NCI-H1092 treated with DMSO at 0.1 percent for 48 hours (cell line): ENCODE data around the gene MLH3.
A peak's percentile ranks its signal among the peaks of the same experiment; 100 is the strongest.
"Not testable (repeated sequence)": the region's sequence is repeated elsewhere in the genome, so short reads cannot be mapped to it uniquely, and the experiment has no call there.

ENCODE experiments used
- DNase-seq: peaks from one replicate; lab custom pipeline; 2025; lab: John Stamatoyannopoulos, UW

MLH3 gene

DNA sequence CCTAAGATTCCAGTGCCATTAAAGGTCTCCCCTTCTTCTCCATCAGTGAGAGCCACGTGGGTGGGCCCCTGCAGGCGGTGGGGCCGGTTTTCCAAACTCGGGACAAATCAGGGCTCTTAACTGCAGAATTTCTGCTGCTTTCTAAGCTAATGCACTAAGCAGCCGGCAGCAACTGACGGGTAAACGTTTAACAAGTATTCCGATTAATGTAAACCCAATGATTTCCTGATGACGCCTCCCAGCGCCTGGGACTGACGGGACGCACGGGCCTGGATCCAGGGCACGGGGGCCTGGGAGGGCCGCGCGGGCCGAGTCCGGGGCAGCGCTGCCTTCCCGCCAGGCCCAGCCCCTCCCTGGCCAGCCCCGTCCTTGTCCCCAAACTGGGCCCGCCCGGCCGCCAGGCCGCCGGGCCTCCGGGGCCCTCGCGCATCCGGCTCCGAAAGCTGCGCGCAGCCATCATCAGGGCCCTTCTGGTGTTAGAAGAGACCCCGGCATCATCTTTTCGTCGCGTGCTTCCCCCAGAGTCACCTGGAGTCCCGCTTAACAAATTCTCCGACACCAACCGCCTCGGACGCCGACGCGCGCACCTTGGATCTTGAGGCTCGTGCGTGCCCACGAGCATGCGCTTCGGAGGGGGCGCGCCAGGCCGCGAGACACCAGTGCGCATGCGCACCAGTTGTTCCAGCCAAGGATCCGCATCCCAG is at the start of gene MLH3:
Gene MLH3 (minus strand): TSS at position 616 of the 704 bp plus-strand sequence. CDS start 1,812 bp downstream, outside the sequence.
- peak; percentile 88 for DNase-seq

DNA sequence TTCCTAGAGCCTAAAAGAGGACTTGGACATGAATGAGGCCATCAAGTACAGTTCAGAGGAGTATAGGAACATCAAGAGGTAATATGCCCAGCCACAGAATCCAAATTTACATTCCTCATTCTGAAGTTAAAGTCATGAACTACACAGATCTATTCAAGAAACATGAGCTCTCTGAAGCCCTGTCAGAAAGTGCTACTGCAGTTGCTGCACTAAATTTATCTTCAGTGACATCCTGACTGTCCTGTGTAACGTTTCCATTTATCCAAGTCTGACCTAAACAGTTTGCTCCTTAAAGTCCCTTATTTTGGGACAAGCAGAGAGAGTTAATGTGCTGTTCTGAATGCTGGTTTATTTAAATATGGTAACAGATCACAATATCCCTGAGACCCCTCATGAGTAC is 47.4 kb upstream of the MLH3 start:
- no peak for DNase-seq

DNA sequence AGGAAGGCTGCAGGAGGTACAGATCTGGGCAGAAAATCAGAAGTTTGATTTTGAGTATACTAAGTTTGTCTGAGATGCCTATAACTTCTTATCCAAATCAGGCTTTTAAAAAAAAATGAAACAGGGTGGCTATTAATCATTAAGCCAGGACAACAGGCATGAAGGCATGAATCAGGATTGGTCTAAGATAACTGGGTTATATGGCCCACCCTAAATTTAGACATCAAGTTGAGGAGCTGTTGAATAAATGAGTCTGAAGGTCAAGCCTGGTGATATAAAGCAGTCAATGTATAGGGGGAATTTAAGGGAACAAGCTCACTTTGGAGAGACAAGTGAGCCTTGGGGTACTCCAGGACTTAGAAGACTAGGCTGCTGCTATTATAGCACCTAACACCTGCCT is 46.9 kb upstream of the MLH3 start:
- no peak for DNase-seq

DNA sequence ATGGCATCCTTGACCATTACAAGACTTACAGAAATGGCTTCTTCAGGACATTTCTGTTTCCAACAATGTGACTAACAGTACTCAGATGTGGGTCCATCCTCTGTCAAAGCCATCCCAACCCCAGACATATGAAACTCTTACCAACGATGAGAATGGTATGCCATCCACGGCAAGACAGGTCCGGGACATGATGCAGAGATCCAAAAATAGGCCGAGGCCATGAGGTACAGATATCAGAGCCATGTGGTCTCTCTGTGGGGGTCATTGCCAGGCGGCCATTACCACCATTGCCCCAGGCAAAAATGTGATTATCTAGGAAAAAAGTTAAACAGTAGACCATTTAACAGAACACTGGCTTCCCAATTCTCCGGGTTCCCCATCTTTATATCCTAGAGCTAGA is 45.7 kb upstream of the MLH3 start:
- no peak for DNase-seq

- no peak for DNase-seq
Measured at GRCh38 chr14:75095690-75096089, 44.4 kb upstream of the MLH3 start.

DNA sequence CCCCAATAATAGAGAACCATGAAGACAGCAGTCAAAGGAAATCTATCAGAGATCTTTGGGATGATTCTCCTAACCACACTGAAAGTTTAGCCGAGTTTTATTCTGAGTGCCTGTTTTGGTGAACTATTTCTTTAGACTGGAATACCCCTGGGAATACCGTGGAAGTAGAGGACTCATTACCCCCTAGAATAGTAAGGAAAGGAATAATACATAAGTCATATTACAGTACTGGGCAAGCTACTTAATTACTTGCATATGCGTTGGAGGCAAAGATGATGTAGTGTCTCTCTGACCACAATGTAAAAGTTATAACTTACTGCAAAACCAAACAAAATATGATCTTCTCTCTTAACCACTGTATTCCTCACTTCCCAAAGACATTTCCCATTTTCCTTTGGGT is 43.6 kb upstream of the MLH3 start:
- DNase-seq, result no peak

GRCh38 chr14:75092698-75093097 is 41.4 kb upstream of the MLH3 start:
- no peak for DNase-seq

GRCh38 chr14:75091251-75091650 is 40.0 kb upstream of the MLH3 start:
- DNase-seq, result no peak

- no peak for DNase-seq
Measured at GRCh38 chr14:75090353-75090752, 39.1 kb upstream of the MLH3 start.

DNA sequence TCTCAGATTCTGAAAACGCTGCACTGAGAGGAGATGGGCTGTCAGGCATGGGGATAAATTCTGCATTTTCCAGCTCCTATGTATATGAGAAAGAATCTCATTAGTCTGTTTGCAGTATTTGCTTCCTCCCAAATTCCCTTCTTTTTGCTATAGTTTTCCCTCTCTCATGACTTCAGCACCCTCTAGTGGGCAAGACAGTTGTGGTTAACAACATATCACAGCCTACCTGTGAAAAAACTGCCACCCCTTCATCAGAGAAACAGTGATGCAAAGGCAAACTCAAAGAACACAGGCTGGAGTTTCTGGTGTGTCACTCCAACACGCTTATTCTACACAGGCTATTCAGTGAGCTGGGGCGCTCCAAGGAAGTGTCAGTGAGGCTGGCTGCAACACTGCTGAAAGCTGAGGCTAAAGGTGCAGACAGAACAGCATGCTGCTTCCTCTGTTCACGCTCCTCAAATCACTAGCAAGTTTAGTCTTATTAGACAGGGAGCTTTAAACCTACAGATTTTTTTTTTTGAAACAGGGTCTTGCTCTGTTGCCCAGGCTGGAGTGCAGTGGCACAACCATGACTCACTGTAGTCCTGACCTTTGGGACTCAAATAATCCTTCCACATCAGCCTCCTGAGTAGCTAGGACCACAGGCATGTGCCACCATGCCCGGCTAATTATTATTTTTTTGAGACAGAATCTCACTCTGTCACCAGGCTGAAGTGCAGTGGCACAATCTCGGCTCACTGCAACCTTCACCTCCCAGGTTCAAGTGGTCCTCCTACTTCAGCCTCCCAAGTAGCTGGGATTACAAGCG is 37.5 kb upstream of the MLH3 start:
- DNase-seq, result peak; percentile 29

- DNase-seq, result no peak
Measured at GRCh38 chr14:75088153-75088552, 36.9 kb upstream of the MLH3 start.

- DNase-seq, result no peak
Measured at GRCh38 chr14:75084513-75084912, 33.2 kb upstream of the MLH3 start.

DNA sequence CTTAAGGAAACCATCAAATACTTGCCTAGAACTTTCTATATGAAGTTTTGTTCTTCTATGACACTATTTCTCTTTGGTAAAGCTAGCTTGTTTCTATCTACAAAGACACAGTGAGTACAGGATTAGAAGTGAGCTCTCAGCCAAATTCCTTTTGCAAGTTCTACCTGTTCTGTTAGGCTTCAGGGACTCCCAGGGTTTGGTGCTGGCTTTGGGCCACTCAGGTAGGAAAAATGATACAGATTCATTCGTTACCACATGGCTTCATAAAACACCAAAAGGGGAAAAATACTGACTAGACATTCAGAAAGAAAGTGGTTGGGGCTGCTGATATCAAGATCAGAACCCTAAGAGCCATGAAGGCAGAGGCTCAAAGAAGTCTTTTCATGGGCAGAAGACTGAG is 32.0 kb upstream of the MLH3 start:
- DNase-seq, result no peak

- no peak for DNase-seq
Measured at GRCh38 chr14:75081660-75082229, 30.5 kb upstream of the MLH3 start.

DNA sequence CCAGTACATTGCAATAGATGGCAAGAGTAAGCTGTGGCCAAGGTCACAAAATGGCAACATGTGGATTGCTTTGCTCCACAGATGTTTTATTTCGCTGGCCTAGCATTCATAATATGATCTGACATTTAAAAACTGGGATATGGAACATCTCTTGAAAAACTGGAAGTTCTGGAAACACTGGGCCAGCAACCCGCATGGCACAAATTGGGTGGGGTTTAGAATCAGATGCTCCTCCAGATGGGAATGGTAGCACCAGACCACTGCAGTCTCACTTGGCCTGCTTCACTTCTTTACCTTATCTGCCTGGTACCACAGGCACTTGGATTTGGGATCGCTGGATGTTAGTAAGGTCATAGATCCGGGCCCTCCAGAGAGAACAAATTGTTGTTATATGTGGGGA is 28.3 kb upstream of the MLH3 start:
- no peak for DNase-seq

DNA sequence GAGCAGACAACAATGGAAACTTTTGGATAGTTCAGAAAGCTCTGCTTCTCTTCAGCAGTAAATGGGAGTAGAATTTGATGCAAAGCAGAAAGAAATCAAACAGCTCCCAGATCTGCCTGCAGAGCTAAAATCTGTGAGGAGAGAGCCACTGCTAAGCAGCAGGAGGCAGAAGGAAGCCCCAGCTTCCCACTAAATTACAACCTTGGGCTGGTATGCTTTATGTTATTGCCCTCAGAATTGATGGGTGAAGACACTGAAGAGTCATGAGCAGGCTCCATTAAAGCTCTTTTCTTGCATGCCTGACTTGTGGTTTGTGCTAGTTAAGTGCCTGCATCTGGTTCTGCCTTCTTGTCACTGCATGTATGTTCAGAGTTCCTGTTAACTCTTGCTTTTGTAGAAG is 26.5 kb upstream of the MLH3 start:
- DNase-seq, result no peak

GRCh38 chr14:75070383-75070782 is 19.1 kb upstream of the MLH3 start:
- no peak for DNase-seq

DNA sequence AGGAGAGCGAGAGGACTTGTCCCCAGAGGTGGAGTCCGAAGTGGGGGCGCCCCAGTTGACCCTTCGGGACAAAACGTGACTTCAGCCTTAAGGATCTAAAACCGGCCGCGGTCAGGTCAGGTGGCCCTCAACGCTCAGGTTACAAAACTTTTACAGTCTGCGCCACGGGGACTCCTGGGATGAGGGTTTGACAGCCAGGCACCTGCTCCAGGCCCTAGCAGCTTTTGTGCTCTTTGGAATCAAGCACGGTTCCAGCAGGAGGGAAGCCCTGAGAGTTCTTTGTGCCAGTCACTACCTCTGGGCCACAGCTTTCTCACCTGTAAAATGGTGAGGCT is 18.5 kb upstream of the MLH3 start:
- DNase-seq, result peak; percentile 63

- DNase-seq, result peak; percentile 93
Measured at GRCh38 chr14:75069121-75069810, 18.0 kb upstream of the MLH3 start, which contains the start of gene ZC2HC1C. Gene ZC2HC1C, plus strand, starts transcription at chr14:75069641. Its CDS starts 933 bp downstream, at chr14:75070574.

DNA sequence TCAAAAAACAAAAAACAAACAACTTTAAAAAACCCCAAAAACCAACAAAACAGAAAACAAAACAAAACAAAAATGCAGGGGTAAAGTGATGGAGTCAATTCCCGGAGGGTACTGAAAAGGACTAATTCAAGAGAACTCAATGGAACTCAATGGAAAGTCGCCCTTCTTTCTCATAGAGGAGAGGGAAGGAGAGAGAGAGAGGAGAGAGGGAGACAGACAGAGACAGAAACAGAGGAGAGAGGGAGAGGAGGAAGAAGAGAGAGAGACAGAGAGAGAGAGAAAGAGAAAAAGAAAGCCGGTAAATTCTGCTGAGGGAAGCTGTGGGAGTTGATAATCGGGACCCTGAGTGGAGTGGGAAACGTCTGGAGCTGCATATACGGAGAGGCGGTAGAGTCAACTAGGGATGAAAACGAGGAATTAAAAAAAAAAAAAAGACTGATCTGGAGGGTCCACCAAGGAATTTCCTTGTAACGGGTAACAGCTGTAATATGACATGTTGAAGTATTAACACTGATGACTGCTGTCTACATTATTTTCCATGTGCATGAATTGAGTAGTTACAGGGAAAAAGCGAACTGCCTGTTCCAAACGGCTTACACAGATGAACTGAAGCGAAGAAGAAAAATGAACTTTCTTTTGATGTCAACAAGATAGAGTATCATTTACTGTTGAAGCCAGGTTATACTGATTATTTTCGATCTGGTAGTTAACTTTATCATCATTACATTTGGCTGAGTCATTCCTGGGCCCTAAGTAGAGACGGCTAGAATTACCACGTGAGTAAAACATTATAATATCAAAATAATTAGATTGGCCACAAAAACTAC is 17.2 kb upstream of the MLH3 start:
- peak; percentile 68 for DNase-seq

DNA sequence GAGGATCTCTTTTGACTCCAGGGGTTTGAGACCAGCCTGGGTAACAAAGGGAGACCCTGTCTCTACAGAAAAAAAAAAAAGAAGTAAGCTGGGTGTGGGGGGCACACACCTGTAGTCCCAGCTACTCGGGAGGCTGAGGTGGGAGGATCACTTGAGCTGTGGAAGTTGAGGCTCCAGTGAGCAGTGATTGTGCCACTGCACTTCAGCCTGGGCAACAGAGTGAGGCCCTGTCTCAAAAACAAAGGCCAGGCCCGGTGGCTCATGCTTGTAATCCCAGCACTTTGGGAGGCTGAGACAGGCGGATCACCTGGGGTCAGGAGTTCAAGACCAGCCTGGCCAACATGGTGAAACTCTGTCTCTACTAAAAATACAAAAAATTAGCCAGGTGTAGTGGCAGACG is 16.5 kb upstream of the MLH3 start:
- DNase-seq, result not testable (repeated sequence)

DNA sequence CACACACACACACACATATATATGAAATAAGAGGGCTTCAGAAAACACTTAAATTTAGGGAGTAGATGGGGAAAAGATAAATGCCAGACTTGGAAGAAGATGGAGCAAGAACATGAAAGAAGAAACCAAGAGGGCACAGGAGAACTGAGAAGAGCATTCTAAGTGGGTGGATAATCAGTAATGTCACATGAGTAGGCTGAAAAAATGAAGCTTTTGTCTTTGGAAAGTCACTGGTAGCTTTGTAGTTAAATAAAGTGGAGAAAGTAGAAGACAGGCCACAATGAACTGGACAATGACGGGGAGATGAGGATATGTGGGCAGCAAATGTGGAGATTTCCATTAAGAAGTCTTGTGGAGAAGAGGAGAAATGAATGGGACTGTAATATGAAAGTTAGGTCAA is 15.9 kb upstream of the MLH3 start:
- DNase-seq, result no peak
